Endothelial cell of umbilical vein (primary cell): ENCODE data around the gene EHMT1. TPM values are rescaled to one million over a fixed set of nuclear protein-coding genes. Genes with fewer than 3 reads are reported as not detected.

Source experiments
- BruUV-seq: library from RNA; stranded (reverse); fragments of 400-500 nt; replicated peaks from 2 replicates; lab custom pipeline; 2021; lab: Mats Ljungman, UMichigan
- CTCF ChIA-PET: fragments of 300-600, 350-600 bp; sonication (Branson Sonifier 250); formaldehyde crosslinking; loops from one replicate; lab custom pipeline; 2021; ENCODE audit warnings: antibody characterized with exemption, inconsistent platforms; lab: Charles Lee
- POLR2A ChIA-PET: fragments of 300-600, 350-600 bp; sonication (Branson Sonifier 250); formaldehyde crosslinking; loops from one replicate; lab custom pipeline; 2021; ENCODE audit warnings: antibody characterized with exemption, inconsistent platforms; lab: Charles Lee
- DNase-seq: peaks from one replicate; pipeline ENCODE4 v3.0.0-alpha.2; 2011; ENCODE audit warnings: low read depth, low spot score
- FAIRE-seq: peaks from 2 replicates; lab custom pipeline; 2011; peaks lifted over from hg19 to GRCh38; lab: Jason Lieb, UNC
- H2AFZ ChIP-seq: 2 replicates; pipeline ENCODE4 v1.6.0; 2012; ENCODE audit warnings: low read depth, low read length, control low read depth, inconsistent platforms
- H3K27ac ChIP-seq: 2 replicates; pipeline ENCODE4 v1.5.1; 2011; ENCODE audit warnings: low read depth, mild to moderate bottlenecking, control low read depth, low read length, moderate library complexity; ENCODE audit not compliant: insufficient read depth
- H3K27me3 ChIP-seq, 2 experiments: 2 replicates each; pipeline versions ENCODE4 v1.6.0 to v1.6.1; 2011; ENCODE audit warnings: low read length in 2 of 2, mixed read lengths in 1 of 2; ENCODE audit not compliant: control insufficient read depth in 2 of 2, insufficient read depth in 2 of 2
- H3K36me3 ChIP-seq, 2 experiments: 2 replicates in 1 of 2; 3 replicates in 1 of 2; pipeline ENCODE4 v1.5.1; 2011; ENCODE audit warnings: low read length in 2 of 2, mild to moderate bottlenecking in 1 of 2, moderate library complexity in 1 of 2; ENCODE audit not compliant: control insufficient read depth in 2 of 2, insufficient read depth in 2 of 2; ENCODE audit errors: extremely low read depth in 1 of 2
- H3K4me1 ChIP-seq: 3 replicates; pipeline ENCODE4 v1.5.1; 2011; ENCODE audit warnings: mild to moderate bottlenecking, low read length; ENCODE audit not compliant: control insufficient read depth, insufficient read depth; ENCODE audit errors: extremely low read depth
- H3K4me2 ChIP-seq: 2 replicates; pipeline ENCODE4 v1.6.1; 2011; ENCODE audit warnings: low read length, control low read depth, mixed read lengths; ENCODE audit not compliant: insufficient read depth
- H3K4me3 ChIP-seq, 3 experiments: fragments of 200-600 bp in 1 of 3; sonication (generic), shearing (Covaris generic) in 1 of 3; replicated peaks in 1 of 3; 2 replicates each; pipeline ENCODE4 v1.5.1; 2011 to 2016; ENCODE audit warnings: control low read depth in 3 of 3, low read length in 3 of 3, mild to moderate bottlenecking in 2 of 3, inconsistent platforms in 1 of 3, low read depth in 1 of 3, moderate library complexity in 1 of 3; ENCODE audit not compliant: insufficient read depth in 1 of 3
- H3K79me2 ChIP-seq: 2 replicates; pipeline ENCODE4 v1.6.0; 2012; ENCODE audit warnings: low read length, inconsistent platforms; ENCODE audit not compliant: control insufficient read depth, insufficient read depth
- H3K9ac ChIP-seq: replicated peaks from 2 replicates; pipeline ENCODE3; 2011; ENCODE audit warnings: low read length, control low read depth; ENCODE audit not compliant: insufficient read depth; ENCODE audit errors: extremely low read depth
- H3K9me1 ChIP-seq: replicated peaks from 3 replicates; pipeline ENCODE4 v1.6.0; 2011; ENCODE audit warnings: mild to moderate bottlenecking, low read length; ENCODE audit not compliant: control insufficient read depth, insufficient read depth; ENCODE audit errors: extremely low read depth
- H3K9me3 ChIP-seq: replicated peaks from 2 replicates; pipeline ENCODE4 v1.5.1; 2012; ENCODE audit warnings: low read length, inconsistent platforms; ENCODE audit not compliant: control insufficient read depth, insufficient read depth
- H4K20me1 ChIP-seq: replicated peaks from 2 replicates; pipeline ENCODE3; 2011; ENCODE audit warnings: mild to moderate bottlenecking, low read length; ENCODE audit not compliant: control insufficient read depth, insufficient read depth; ENCODE audit errors: extremely low read depth
- EZH2 ChIP-seq: IDR thresholded peaks from 2 replicates; pipeline ENCODE4 v1.6.1; 2012; ENCODE audit warnings: borderline replicate concordance, low read depth, mild to moderate bottlenecking, moderate library complexity, low read length, inconsistent platforms; ENCODE audit not compliant: severe bottlenecking
- FOS ChIP-seq: IDR thresholded peaks from 2 replicates; pipeline ENCODE4 v1.6.1; 2011; ENCODE audit warnings: mild to moderate bottlenecking, low read length, moderate library complexity, borderline replicate concordance; ENCODE audit not compliant: insufficient read depth
- GATA2 ChIP-seq: IDR thresholded peaks from 2 replicates; pipeline ENCODE4 v1.7.0; 2011; ENCODE audit warnings: low read depth, mild to moderate bottlenecking, moderate library complexity, mixed read lengths, low read length; ENCODE audit not compliant: insufficient read length, insufficient read depth
- JUN ChIP-seq: IDR thresholded peaks from 2 replicates; pipeline ENCODE4 v1.6.1; 2011; ENCODE audit warnings: borderline replicate concordance, low read depth; ENCODE audit not compliant: insufficient read length, insufficient read depth
- MYC ChIP-seq: IDR thresholded peaks from one replicate; pipeline ENCODE4 v1.6.1; 2011; ENCODE audit warnings: mild to moderate bottlenecking, low read depth, low read length
- POLR2A ChIP-seq: IDR thresholded peaks from 2 replicates; pipeline ENCODE4 v1.6.1; 2012; ENCODE audit warnings: low read depth, mild to moderate bottlenecking, control low read depth, low read length
- POLR2AphosphoS5 ChIP-seq: IDR thresholded peaks from 2 replicates; pipeline ENCODE4 v1.6.1; 2012; ENCODE audit warnings: low read depth, mild to moderate bottlenecking, control low read depth, low read length, moderate library complexity; ENCODE audit not compliant: insufficient read depth
- dilution Hi-C: fragments of 300-500 bp; cut with MboI; formaldehyde crosslinking; loops from one replicate; pipeline ENCODE4 v1.15.0; 2019; ENCODE audit warnings: low sequenced_read_pairs; ENCODE audit not compliant: extremely low pct_ligation_motif_present
- intact Hi-C: fragments of 100-400 bp; cut with micrococcal nuclease; formaldehyde crosslinking; loops from one replicate; pipeline ENCODE4 v1.10.0; 2022
- polyA plus RNA-seq, 4 experiments: library from polyadenylated mRNA; depleted of rRNA in 3 of 4; stranded (reverse) in 3 of 4; unstranded in 1 of 4; fragments of >200 nt; gene quantifications; 2 replicates each; pipeline versions ENCODE4 v1.2.1 to v1.2.3, GENCODE V29; 2011 to 2012; ENCODE audit warnings: missing spikeins in 1 of 4
- total RNA-seq: library from RNA; stranded (reverse); gene quantifications from 2 replicates; pipeline ENCODE4 v1.2.3, GENCODE V29; 2021
- TF ChIP-seq, protein P1 (sequence below): IDR thresholded peaks from 2 replicates; pipeline ENCODE4 v1.6.1; 2011; ENCODE audit not compliant: insufficient read depth, insufficient read length
- TF ChIP-seq, protein P2 (sequence below), 2 donors: IDR thresholded peaks; 1 replicate in 1 of 2; 2 replicates in 1 of 2; pipeline ENCODE4 v1.5.1; 2011; ENCODE audit warnings: low read length in 2 of 2, mild to moderate bottlenecking in 2 of 2, moderate library complexity in 2 of 2, control low read depth in 1 of 2, inconsistent platforms in 1 of 2, low read depth in 1 of 2; ENCODE audit not compliant: insufficient read depth in 1 of 2; ENCODE audit errors: extremely low read depth in 1 of 2

Gene EHMT1
- total and polyA plus RNA-seq, 2 donors (not counting 3 experiments of a cell fraction or from before 2014, with no cell fraction given), result 48.2 to 104 TPM

DNA sequence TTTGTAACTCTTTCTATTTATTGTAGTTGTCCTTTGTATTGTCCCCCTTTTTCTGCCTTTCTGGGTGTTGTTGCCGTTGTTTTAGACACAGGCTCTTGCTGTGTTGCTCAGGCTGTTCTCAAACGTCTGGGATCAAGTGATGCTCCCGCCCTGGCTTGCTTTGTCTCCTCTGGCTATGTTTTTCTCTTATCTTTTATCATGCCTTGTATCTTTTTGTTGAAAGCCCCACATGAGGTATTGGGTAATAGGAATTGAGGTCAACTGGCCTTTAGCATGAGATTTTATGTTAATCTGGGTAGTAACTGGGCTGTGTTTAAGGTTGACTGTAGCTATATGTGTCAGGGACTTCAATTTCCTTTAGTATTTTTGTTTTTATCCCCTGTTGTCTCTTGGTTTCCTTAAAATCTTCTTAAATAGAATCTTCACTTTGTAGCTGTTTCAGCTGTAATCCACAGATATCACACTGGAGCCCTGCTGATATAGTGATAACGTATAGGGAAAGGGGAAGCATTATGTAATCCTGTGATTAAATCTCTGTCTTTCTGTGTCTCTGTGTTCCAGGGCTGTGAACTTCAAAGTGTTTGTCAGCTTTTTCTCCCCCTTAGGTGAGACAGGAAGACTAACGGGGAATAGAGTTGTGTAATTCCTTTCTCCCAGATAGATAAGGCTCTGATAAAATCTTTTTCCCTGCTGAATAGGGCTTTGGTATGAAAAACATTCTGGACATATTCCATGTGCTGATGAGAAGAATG lies 232.9 kb downstream of the EHMT1 start:
- ChIA-PET POLR2A (no interaction called here), CTCF (no interaction called here)
- no peaks in the 10 kb centered on the region for H3K4me1 ChIP-seq
- no peak overlapping the region for H3K27ac ChIP-seq
- FAIRE-seq, result no peak
- H3K9me1 ChIP-seq, result no peaks in the 10 kb centered on the region
- DNase-seq, result no peak
- H3K79me2 ChIP-seq, result no peaks in the 10 kb centered on the region
- H3K9ac ChIP-seq, result no peak overlapping the region
- intact Hi-C loops, result no loop called here
- H3K9me3 ChIP-seq, result no peaks in the 10 kb centered on the region
- H4K20me1 ChIP-seq, result no peaks in the 10 kb centered on the region
- BruUV-seq, result no TSS peak
- dilution Hi-C loops, result no loop called here
- H3K27me3 ChIP-seq, result no peaks in the 10 kb centered on the region
- H3K4me2 ChIP-seq, result no peak overlapping the region
- H3K4me3 ChIP-seq, result no peak overlapping the region
- H3K36me3 ChIP-seq, result no peaks in the 10 kb centered on the region
- TF ChIP-seq, protein P1, sequence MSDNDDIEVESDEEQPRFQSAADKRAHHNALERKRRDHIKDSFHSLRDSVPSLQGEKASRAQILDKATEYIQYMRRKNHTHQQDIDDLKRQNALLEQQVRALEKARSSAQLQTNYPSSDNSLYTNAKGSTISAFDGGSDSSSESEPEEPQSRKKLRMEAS, result no peak
- TF ChIP-seq MYC (no peak), FOS (no peak), EZH2 (no peak), JUN (no peak), POLR2A (no peak), POLR2AphosphoS5 (no peak), GATA2 (no peak)
- TF ChIP-seq, protein P2, sequence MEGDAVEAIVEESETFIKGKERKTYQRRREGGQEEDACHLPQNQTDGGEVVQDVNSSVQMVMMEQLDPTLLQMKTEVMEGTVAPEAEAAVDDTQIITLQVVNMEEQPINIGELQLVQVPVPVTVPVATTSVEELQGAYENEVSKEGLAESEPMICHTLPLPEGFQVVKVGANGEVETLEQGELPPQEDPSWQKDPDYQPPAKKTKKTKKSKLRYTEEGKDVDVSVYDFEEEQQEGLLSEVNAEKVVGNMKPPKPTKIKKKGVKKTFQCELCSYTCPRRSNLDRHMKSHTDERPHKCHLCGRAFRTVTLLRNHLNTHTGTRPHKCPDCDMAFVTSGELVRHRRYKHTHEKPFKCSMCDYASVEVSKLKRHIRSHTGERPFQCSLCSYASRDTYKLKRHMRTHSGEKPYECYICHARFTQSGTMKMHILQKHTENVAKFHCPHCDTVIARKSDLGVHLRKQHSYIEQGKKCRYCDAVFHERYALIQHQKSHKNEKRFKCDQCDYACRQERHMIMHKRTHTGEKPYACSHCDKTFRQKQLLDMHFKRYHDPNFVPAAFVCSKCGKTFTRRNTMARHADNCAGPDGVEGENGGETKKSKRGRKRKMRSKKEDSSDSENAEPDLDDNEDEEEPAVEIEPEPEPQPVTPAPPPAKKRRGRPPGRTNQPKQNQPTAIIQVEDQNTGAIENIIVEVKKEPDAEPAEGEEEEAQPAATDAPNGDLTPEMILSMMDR (IDR thresholded peaks at IDR 0.05; ENCODE audit: extremely low read depth in 1 of 2, insufficient read depth in 1 of 2, low read depth in 1 of 2, low read length in 2 of 2), result no peak
- no peak overlapping the region for H2AFZ ChIP-seq
